GM12878 (cell line): ENCODE data around the gene DERL2. TPM values are rescaled to one million over a fixed set of nuclear protein-coding genes. Genes with fewer than 3 reads are reported as not detected.

Experiments
- BCLAF1 ChIP-seq: fragments of 450-650 bp; IDR thresholded peaks from 2 replicates; pipeline ENCODE4 v1.6.1; 2017; ENCODE audit warnings: antibody characterized with exemption, mild to moderate bottlenecking, moderate library complexity
- CREB1 ChIP-seq: IDR thresholded peaks from 2 replicates; pipeline ENCODE4 v1.6.1; 2012; ENCODE audit warnings: low read depth, mild to moderate bottlenecking, inconsistent platforms
- HDAC2 ChIP-seq: fragments of 200-600 bp; sonication (generic); IDR thresholded peaks from 2 replicates; pipeline ENCODE4 v1.6.1; 2017
- MXI1 ChIP-seq: fragments of 150-350 bp; IDR thresholded peaks from 2 replicates; pipeline ENCODE4 v1.6.1; 2011; ENCODE audit warnings: low read depth, mild to moderate bottlenecking, inconsistent platforms, low read length, improper control_type of control experiment
- RELB ChIP-seq: fragments of 450-650 bp; IDR thresholded peaks from 2 replicates; pipeline ENCODE4 v1.6.1; 2017; ENCODE audit warnings: low read depth, mild to moderate bottlenecking, moderate library complexity
- SP1 ChIP-seq: IDR thresholded peaks from one replicate; pipeline ENCODE4 v1.6.1; 2011; ENCODE audit warnings: low read depth, low read length
- YY1 ChIP-seq: IDR thresholded peaks from 2 replicates; pipeline ENCODE4 v1.6.1; 2011; ENCODE audit warnings: low read depth, mild to moderate bottlenecking, low read length
- ZBTB40 ChIP-seq: fragments of 450-650 bp; IDR thresholded peaks from 2 replicates; pipeline ENCODE4 v1.6.1; 2016; ENCODE audit warnings: mild to moderate bottlenecking, moderate library complexity, borderline replicate concordance
- ZNF207 ChIP-seq: fragments of 450-650 bp; IDR thresholded peaks from 2 replicates; pipeline ENCODE4 v1.6.1; 2014; ENCODE audit warnings: antibody characterized with exemption, mild to moderate bottlenecking, borderline replicate concordance
- ZNF24 ChIP-seq: fragments of 450-650 bp; IDR thresholded peaks from 2 replicates; pipeline ENCODE4 v1.6.1; 2017; ENCODE audit warnings: antibody characterized with exemption, mild to moderate bottlenecking
- ZNF622 ChIP-seq: fragments of 450-650 bp; IDR thresholded peaks from 2 replicates; pipeline ENCODE4 v1.6.1; 2017; ENCODE audit warnings: mild to moderate bottlenecking, inconsistent platforms
- polyA plus RNA-seq, 11 experiments: library from polyadenylated mRNA; depleted of rRNA in 4 of 11; unstranded in 6 of 11; stranded (reverse) in 5 of 11; fragments of >200 nt; fragmentation: Nextera tagmentation in 4 of 11; fragmentation: Illumina TruSeq in 1 of 11; extraction: Ambion mirVana in 4 of 11; extraction: Trizol in 1 of 11; gene quantifications; 1 replicate in 1 of 11; 2 replicates in 10 of 11; pipeline versions ENCODE4 v1.2.1 to v1.2.3, GENCODE V29; 2011 to 2016; ENCODE audit warnings: inconsistent platforms in 2 of 11, missing spikeins in 2 of 11, low read depth in 1 of 11
- total RNA-seq, 4 experiments: library from RNA; depleted of rRNA in 3 of 4; stranded (reverse); fragments of >200 nt in 3 of 4; fragmentation: Illumina TruSeq in 1 of 4; extraction: Trizol in 1 of 4; gene quantifications; 2 replicates each; pipeline versions ENCODE4 v1.2.1 to v1.2.3, GENCODE V29; 2013 to 2021
- TF ChIP-seq, protein P1 (sequence below): fragments of 450-650 bp; formaldehyde crosslinking; IDR thresholded peaks from 2 replicates; pipeline ENCODE4 v1.4.0; 2020; ENCODE audit warnings: mild to moderate bottlenecking, moderate library complexity
- TF ChIP-seq, protein P2 (sequence below): fragments of 450-650 bp; IDR thresholded peaks from 2 replicates; pipeline ENCODE4 v1.6.1; 2018; ENCODE audit warnings: borderline replicate concordance, mild to moderate bottlenecking; ENCODE audit not compliant: partially characterized antibody

The DERL2 gene
- total and polyA plus RNA-seq, 10 of the 15 experiments (the other 5 are each of a cell fraction or from before 2014, with no cell fraction given): 40.5 to 236 (median 69.3) TPM

GRCh38 chr17:5486206-5487124 lies 487 bp upstream of the DERL2 start, which contains the start of gene MIS12 (continued):
- TF ChIP-seq, protein P1, sequence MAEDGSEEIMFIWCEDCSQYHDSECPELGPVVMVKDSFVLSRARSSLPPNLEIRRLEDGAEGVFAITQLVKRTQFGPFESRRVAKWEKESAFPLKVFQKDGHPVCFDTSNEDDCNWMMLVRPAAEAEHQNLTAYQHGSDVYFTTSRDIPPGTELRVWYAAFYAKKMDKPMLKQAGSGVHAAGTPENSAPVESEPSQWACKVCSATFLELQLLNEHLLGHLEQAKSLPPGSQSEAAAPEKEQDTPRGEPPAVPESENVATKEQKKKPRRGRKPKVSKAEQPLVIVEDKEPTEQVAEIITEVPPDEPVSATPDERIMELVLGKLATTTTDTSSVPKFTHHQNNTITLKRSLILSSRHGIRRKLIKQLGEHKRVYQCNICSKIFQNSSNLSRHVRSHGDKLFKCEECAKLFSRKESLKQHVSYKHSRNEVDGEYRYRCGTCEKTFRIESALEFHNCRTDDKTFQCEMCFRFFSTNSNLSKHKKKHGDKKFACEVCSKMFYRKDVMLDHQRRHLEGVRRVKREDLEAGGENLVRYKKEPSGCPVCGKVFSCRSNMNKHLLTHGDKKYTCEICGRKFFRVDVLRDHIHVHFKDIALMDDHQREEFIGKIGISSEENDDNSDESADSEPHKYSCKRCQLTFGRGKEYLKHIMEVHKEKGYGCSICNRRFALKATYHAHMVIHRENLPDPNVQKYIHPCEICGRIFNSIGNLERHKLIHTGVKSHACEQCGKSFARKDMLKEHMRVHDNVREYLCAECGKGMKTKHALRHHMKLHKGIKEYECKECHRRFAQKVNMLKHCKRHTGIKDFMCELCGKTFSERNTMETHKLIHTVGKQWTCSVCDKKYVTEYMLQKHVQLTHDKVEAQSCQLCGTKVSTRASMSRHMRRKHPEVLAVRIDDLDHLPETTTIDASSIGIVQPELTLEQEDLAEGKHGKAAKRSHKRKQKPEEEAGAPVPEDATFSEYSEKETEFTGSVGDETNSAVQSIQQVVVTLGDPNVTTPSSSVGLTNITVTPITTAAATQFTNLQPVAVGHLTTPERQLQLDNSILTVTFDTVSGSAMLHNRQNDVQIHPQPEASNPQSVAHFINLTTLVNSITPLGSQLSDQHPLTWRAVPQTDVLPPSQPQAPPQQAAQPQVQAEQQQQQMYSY (CRISPR knock-in tag): no peak
- TF ChIP-seq ZNF24 (no peak), BCLAF1 (no peak), HDAC2 (no peak), YY1 (peak; percentile 51), CREB1 (peak; percentile 91), RELB (peak; percentile 86), ZBTB40 (peak; percentile 88), ZNF207 (peak; percentile 88; the same call in 1 of the 2 replicates), MXI1 (peak; percentile 81), SP1 (peak; percentile 83), ZNF622 (no peak)
- TF ChIP-seq, protein P2, sequence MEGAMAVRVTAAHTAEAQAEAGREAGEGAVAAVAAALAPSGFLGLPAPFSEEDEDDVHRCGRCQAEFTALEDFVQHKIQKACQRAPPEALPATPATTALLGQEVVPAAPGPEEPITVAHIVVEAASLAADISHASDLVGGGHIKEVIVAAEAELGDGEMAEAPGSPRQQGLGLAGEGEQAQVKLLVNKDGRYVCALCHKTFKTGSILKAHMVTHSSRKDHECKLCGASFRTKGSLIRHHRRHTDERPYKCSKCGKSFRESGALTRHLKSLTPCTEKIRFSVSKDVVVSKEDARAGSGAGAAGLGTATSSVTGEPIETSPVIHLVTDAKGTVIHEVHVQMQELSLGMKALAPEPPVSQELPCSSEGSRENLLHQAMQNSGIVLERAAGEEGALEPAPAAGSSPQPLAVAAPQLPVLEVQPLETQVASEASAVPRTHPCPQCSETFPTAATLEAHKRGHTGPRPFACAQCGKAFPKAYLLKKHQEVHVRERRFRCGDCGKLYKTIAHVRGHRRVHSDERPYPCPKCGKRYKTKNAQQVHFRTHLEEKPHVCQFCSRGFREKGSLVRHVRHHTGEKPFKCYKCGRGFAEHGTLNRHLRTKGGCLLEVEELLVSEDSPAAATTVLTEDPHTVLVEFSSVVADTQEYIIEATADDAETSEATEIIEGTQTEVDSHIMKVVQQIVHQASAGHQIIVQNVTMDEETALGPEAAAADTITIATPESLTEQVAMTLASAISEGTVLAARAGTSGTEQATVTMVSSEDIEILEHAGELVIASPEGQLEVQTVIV: no peak
